Gastroesophageal sphincter (tissue), 3 donors: ENCODE data around the gene MAML2.

ENCODE experiments used
- CTCF ChIP-seq, 4 experiments: fragments of 200-600 bp in 2 of 4; fragments of 450-650 bp in 2 of 4; sonication (generic) in 1 of 4; IDR thresholded peaks; one replicate each; pipeline ENCODE4 v1.5.1; 2017 to 2019; ENCODE audit warnings: antibody characterized with exemption in 4 of 4, mild to moderate bottlenecking in 2 of 4, moderate library complexity in 2 of 4
- EP300 ChIP-seq: sonication (generic); formaldehyde crosslinking; IDR thresholded peaks from one replicate; pipeline ENCODE4 v1.6.1; 2017; ENCODE audit warnings: antibody characterized with exemption, mild to moderate bottlenecking
- POLR2A ChIP-seq, 2 donors: fragments of 450-650 bp; IDR thresholded peaks; one replicate each; pipeline ENCODE4 v1.6.1; 2017; ENCODE audit warnings: antibody characterized with exemption in 2 of 2, mild to moderate bottlenecking in 2 of 2, moderate library complexity in 1 of 2
- POLR2AphosphoS5 ChIP-seq: sonication (generic); formaldehyde crosslinking; IDR thresholded peaks from one replicate; pipeline ENCODE4 v1.6.1; 2017; ENCODE audit warnings: antibody characterized with exemption

GRCh38 chr11:96010683-96011082 is 332.3 kb downstream of the MAML2 start:
- no peak for TF ChIP-seq CTCF (IDR thresholded peaks at IDR 0.05)
- no peak for TF ChIP-seq POLR2AphosphoS5
- no peak for TF ChIP-seq POLR2A (IDR thresholded peaks at IDR 0.05)
- TF ChIP-seq EP300, result no peak
